ENCODE measurements around the gene FOSL2. TPM values are rescaled to one million over a fixed set of nuclear protein-coding genes. Genes with fewer than 3 reads are reported as not detected.

The FOSL2 gene
- total and polyA plus RNA-seq, 4 donors = 23.5 to 97.9 (median 68.5) TPM

GRCh38 chr2:28397043-28397381 lies 4.4 kb downstream of the FOSL2 start:
- no peaks in the 10 kb centered on the region for H3K27me3 ChIP-seq (ENCODE audit: control insufficient read depth in 3 of 3, insufficient read depth in 3 of 3, low read length in 2 of 3)
- H3K27ac ChIP-seq (ENCODE audit: low read depth in 1 of 2, low read length in 1 of 2) = peak overlapping the region in 1 of 2 donors; percentile 60
- peaks cover 7 to 48% (median 20%) of the 10 kb centered on the region in 5 donors for H3K4me1 ChIP-seq (ENCODE audit: control insufficient read depth in 5 of 5, insufficient read depth in 5 of 5, low read length in 5 of 5)
- WGBS, 2 donors = 24 to 41% methylated on average over 2 of the region's 2 CpGs
- peak overlapping the region in 1 of 2 donors; percentile 84 for H3K9ac ChIP-seq (ENCODE audit: insufficient read depth in 1 of 2, low read length in 2 of 2)
- peaks cover 0 to 14% (median 4%) of the 10 kb centered on the region in 4 donors for H3K36me3 ChIP-seq (ENCODE audit: control insufficient read depth in 4 of 4, insufficient read depth in 4 of 4, low read length in 4 of 4)
- DNase-seq (no peak), ATAC-seq (ENCODE audit: insufficient read depth, low FRiP score) (no peak)
- H3K9me3 ChIP-seq (ENCODE audit: control insufficient read depth in 4 of 4, insufficient read depth in 3 of 4, low read length in 3 of 4) = no peaks in the 10 kb centered on the region
- no peak overlapping the region for H3K4me3 ChIP-seq
- TF ChIP-seq CTCF (IDR thresholded peaks at IDR 0.05; ENCODE audit: control extremely low read depth, extremely low read depth) = no peak

GRCh38 chr2:28398101-28398834 lies 5.6 kb downstream of the FOSL2 start:
- Histone ChIP-seq H3K4me1 (ENCODE audit: control insufficient read depth in 5 of 5, insufficient read depth in 5 of 5, low read length in 5 of 5) (peaks cover 7 to 48% (median 20%) of the 10 kb centered on the region in 5 donors), H3K36me3 (ENCODE audit: control insufficient read depth in 4 of 4, insufficient read depth in 4 of 4, low read length in 4 of 4) (peaks cover 0 to 21% (median 4%) of the 10 kb centered on the region in 4 donors), H3K27me3 (ENCODE audit: control insufficient read depth in 3 of 3, insufficient read depth in 3 of 3, low read length in 2 of 3) (no peaks in the 10 kb centered on the region), H3K9me3 (ENCODE audit: control insufficient read depth in 4 of 4, insufficient read depth in 3 of 4, low read length in 3 of 4) (no peaks in the 10 kb centered on the region), H3K4me3 (no peak overlapping the region), H3K27ac (ENCODE audit: low read depth in 1 of 2, low read length in 1 of 2) (peak overlapping the region; percentile 43 to 64), H3K9ac (ENCODE audit: insufficient read depth in 1 of 2, low read length in 2 of 2) (peak overlapping the region in 1 of 2 donors; percentile 66)
- no peak for TF ChIP-seq CTCF (IDR thresholded peaks at IDR 0.05; ENCODE audit: control extremely low read depth, extremely low read depth)
- ATAC-seq (ENCODE audit: insufficient read depth, low FRiP score) (no peak), DNase-seq (no peak)
- WGBS, 2 donors = 67 to 71% methylated on average over 13 of the region's 13 CpGs

GRCh38 chr2:28399289-28399688 lies 6.6 kb downstream of the FOSL2 start:
- TF ChIP-seq CTCF (IDR thresholded peaks at IDR 0.05; ENCODE audit: control extremely low read depth, extremely low read depth) = no peak
- H3K4me3 ChIP-seq = no peak overlapping the region
- H3K27ac ChIP-seq (ENCODE audit: low read depth in 1 of 2, low read length in 1 of 2) = no peak overlapping the region
- peaks cover 7 to 47% (median 20%) of the 10 kb centered on the region in 5 donors for H3K4me1 ChIP-seq (ENCODE audit: control insufficient read depth in 5 of 5, insufficient read depth in 5 of 5, low read length in 5 of 5)
- WGBS, 2 donors = 92 to 94% methylated on average over 11 of the region's 11 CpGs
- no peak overlapping the region for H3K9ac ChIP-seq (ENCODE audit: insufficient read depth in 1 of 2, low read length in 2 of 2)
- DNase-seq (no peak), ATAC-seq (ENCODE audit: insufficient read depth, low FRiP score) (no peak)
- no peaks in the 10 kb centered on the region for H3K9me3 ChIP-seq (ENCODE audit: control insufficient read depth in 4 of 4, insufficient read depth in 3 of 4, low read length in 3 of 4)
- peaks cover 5 to 24% (median 8%) of the 10 kb centered on the region in 4 donors for H3K36me3 ChIP-seq (ENCODE audit: control insufficient read depth in 4 of 4, insufficient read depth in 4 of 4, low read length in 4 of 4)
- H3K27me3 ChIP-seq (ENCODE audit: control insufficient read depth in 3 of 3, insufficient read depth in 3 of 3, low read length in 2 of 3) = no peaks in the 10 kb centered on the region
